ENCODE measurements around the gene TCF3.
"Not testable (repeated sequence)": the region's sequence is repeated elsewhere in the genome, so short reads cannot be mapped to it uniquely, and the experiment has no call there.

Gene TCF3

GRCh38 chr19:1672769-1673644, 20.6 kb upstream of the TCF3 start:
- no peak for DNase-seq (ENCODE audit: low spot score)

DNA sequence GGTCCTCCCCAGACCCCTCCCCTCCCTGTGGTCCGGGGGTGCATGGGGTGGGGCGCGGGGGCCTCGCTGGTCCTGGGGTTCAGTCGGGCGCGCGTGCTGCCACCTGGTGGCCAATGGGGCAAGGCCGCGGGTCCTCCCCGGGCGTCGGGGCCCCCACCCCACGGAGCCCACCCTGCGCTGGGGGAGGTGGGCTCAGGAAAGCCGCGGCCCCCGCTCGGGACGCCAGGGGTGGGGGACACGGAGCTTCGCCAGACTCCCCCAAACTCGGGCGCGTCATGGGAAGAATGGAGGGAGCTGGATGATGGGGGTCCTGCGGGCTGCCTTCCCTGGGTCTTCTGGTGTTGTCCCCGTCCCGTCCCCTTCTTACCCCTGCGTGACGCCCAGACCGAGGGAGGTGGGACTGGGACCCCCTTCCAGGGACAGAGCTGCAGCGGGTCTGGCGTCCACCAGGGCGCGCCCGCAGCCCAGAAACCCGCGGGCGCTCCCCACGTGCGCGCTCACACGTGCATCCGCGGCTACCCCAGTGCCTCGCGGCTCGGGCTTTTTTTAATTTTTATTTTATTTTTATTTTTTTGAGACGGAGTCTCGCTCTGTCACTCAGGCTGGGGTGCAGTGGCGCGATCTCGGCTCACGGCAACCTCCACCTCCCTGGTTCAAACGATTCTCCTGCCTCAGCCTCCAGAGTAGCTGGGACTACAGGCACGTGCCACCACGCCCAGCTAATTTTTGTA, 19.8 kb upstream of the TCF3 start:
- DNase-seq (ENCODE audit: low spot score), result no peak

DNA sequence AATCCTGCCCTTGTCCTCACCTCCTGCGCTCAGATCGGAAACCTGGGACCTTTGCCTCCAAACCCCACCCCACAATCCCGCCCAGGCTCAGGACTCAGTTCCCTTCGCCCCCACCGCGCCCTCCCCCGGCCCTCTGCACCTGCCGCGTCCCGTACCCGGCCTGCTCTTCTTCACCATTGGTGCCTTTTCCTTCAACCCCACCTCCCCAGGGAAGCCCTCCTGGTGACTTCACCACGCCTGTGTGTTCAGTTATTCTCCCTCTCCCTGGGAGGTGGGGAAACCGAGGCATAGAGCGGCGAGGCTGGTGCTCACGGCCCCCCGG, 19.3 kb upstream of the TCF3 start:
- no peak for DNase-seq (ENCODE audit: low spot score)

DNA sequence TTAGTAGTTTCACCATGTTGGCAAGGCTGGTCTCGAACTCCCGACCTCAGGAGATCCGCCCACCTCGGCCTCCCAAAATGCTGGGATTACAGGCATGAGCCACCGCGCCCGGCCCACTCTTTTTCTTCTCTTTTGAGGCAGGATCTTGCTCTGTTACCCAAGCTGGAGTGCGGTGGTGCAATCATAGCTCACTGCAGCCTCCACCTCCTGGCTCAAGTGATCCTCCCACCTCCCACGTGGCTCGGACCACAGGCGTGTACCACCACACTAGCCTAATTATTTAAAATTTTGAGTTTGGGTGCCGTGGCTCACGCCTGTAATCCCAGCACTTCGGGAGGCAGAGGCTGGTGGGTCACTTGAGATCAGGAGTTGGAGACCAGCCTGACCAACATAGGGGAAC, 18.3 kb upstream of the TCF3 start:
- DNase-seq (ENCODE audit: low spot score), result not testable (repeated sequence)

GRCh38 chr19:1668486-1669270, 16.3 kb upstream of the TCF3 start:
- no peak for DNase-seq (ENCODE audit: low spot score)

DNA sequence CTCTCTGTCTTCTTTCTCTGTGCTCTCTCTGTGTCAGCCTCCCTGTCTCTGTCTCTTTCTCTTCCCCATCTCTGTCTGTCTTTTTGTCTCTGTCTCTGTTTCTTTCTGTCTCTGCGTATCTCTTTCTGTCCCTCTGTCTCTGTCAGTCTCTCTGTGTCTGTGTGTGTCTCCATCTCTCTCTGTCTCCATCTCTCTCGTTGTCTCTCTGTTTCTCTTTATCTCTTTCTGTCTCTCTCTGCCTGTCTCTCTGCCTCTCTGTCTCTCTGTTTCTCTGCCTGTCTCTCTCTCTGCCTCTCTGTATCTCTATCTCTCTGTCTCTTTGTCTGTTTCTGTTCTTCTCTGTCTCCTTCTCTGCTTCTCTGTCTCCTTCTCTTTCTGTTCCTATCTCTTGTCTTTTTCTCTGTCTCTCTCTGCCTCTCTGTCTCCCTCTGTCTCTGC, 15.7 kb upstream of the TCF3 start:
- DNase-seq (ENCODE audit: low spot score), result no peak

DNA sequence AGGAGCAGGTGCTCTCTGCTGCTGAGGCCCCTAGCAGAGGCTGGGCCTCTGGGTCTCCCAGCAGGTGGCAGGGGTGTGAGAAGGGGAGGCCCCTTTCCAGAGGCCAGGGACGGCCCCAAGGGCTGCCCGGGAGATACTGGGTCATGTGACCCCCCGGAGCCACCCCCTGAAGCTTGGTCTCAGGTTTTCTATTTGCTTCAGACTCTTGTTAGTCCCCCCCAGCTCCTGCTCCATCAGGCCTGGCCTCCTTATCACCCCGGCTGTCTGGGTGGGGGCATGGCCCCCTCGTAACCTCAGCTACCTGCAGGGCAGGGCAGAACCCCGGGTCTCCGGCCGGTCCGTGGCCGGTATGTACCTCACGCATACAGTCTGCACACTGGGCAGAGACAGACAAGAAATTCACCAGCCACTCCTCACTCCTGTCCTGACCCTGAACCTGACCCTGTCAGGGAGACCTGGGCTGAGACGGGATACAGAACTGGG, 13.2 kb upstream of the TCF3 start:
- no peak for DNase-seq (ENCODE audit: low spot score)

DNA sequence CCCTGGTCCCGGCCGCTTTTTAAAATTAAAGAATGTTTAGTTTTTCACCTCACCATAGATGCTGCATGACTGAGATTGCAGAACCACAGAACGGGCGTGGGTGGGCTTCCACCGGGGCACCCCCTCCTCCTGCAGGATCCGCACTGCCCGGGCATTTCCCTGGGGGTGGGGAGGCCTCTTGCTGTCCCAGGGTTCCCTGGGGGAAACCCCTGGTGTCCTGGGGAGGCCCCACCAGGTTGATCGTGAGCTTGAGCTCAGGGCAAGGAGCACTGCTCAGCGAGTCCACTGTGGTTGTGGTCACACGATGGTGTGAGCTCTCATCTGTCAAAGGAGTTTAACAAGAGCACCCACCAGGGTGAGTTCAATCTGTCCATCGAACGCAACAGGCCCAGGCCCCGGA, 11.4 kb upstream of the TCF3 start:
- DNase-seq (ENCODE audit: low spot score), result no peak

DNA sequence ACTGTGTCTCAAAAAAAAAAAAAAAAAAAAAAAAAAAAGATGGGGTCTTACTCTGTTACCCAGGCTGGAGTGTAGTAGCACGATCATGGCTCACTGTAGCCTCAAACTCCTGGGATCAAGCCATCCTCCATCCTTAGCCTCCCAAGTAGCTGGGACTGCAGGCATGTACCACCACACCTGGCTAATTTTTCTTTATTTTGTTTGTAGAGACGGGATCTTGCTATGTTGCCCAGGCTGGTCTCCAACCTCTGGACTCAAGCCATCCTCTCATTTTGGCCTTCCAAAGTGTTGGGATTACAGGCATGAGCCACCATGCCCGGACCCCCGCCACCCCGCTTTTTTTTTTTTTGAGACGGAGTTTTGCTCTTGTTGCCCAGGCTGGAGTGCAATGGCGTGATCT, 10.8 kb upstream of the TCF3 start:
- DNase-seq (ENCODE audit: low spot score), result not testable (repeated sequence)

GRCh38 chr19:1661995-1662394, 9.6 kb upstream of the TCF3 start:
- DNase-seq (ENCODE audit: low spot score), result no peak

GRCh38 chr19:1659084-1659427, 6.6 kb upstream of the TCF3 start:
- no peak for DNase-seq (ENCODE audit: low spot score)

DNA sequence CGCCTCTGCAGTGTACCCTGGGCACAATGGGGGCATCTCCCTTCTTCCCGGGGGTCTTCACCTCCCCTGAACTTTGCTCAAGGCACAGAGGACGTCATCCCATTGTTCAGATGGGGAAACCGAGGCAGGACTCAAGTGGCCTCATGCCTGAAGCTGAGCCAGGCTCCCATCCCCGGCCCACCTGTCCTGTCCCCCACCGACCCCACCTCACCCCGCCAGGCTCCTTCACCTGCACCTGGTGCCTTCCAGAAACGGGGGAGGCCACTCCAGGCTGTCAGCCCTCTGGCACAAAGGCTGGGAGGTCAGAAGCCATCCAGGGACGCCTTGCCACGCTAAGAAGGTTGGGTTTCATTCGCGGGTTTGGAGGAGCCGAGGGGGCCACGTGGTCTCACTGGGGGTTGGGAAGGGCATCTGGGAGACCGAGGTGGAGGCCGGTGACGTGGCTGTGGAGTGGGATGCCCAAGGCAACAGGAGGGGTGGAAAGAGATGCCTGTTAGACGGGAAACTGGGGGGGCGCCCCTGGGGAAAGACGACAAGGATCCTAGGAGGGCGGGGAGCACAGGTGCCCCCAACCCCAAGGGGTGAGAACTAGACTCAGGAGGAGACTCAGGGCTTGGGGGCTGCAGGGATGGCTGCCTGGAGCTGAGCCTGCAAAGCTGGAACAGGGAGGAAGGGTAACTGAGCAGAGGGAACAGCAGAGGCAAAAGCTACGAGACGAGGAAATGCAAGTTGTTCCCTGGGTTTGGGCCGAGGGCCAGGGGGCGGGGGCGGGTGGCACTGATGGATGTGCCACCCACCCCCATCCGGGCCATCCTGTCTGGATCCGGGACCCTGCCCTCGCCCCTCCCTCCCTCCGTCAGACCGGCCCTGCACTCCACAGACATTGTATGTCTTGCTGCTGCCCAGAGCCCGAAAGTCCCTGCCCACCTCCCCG, 6.0 kb upstream of the TCF3 start:
- no peak for DNase-seq (ENCODE audit: low spot score)

DNA sequence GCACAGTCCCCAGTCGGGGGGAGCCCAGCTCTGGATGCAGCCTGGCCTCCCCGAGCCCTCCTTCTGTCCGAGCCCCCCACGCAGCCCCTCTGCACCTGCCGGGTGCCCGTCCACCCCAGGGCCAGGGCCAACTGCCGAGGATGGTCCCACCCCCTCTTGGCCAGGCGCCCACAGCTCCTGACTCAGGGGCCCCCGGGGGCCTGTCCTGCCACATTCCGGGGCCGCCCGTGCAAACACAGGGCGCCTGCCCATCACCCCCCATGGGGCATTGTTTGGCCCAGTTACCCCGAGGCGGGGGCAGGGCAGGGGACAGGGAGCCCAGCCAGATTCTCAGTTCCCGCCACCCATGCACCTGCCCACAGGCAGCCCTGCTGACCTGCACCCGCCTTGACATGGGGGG, 5.3 kb upstream of the TCF3 start:
- DNase-seq (ENCODE audit: low spot score), result no peak

DNA sequence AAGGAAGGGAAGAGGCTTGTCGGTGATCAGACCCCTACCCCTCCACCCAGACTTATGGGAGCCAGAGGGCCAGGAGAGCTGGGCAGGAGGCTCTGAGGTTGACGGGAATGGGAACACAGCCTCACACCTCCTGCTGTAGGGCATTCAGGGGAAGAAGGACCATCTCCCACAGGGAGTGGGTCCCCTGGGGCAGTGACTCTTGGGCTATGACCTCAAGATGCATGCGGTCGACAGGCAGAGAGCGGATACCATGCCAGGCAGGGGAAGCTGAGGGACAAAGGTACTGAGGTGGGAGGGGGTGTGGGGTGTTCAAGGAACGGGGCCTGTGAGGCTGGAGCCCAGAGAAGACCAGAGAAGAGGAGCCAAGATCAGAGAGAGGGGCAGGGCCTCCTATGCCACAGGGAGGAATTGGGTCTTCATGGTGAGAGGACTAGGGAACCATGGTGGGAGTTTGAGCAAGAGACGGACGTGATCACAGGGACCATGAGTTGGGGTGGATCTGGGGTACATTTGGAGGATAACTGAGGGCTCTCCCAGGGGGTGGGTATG, 4.6 kb upstream of the TCF3 start:
- DNase-seq (ENCODE audit: low spot score), result no peak

- no peak for DNase-seq (ENCODE audit: low spot score)
Measured at GRCh38 chr19:1655987-1656608, 3.7 kb upstream of the TCF3 start.

DNA sequence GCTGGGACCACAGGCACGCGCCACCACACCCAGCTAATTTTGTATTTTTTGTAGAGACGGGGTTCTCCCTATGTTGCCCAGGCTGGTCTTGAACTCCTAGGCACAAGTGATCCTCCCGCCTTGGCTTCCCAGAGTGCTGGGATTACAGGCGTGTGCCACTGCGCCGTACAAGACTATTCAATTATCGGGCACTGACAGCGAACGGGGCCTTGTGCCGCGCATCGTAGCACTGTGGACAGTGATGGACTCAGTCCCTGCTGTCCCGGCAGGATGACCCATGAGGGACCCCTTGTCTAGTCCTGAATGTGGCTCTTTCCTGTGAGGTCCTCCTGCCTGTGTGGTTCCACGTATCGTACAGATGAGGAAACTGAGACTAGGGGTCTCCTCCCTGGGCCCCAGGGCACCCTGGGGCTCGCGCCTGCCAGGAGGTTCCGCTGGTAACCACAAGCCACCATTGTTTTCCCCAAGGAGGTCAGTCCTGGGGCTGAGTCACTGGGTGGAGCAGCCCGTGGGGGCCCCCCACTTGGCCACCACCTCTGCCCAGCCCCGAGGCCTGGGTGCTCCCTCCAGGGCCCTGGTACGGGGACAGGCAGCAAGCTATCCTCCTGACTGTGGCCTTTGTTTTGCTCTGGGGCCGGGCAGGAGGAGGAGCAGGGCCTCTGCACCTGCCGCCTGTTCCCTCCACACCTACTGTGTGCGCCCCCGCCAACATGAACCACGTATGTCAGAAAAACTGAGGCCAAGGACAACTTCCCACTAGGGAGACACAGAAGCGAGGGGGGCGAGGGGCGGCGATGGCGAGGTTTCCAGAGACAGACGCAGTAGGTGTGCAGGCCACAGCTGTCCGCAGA, 2.9 kb upstream of the TCF3 start:
- no peak for DNase-seq (ENCODE audit: low spot score)

DNA sequence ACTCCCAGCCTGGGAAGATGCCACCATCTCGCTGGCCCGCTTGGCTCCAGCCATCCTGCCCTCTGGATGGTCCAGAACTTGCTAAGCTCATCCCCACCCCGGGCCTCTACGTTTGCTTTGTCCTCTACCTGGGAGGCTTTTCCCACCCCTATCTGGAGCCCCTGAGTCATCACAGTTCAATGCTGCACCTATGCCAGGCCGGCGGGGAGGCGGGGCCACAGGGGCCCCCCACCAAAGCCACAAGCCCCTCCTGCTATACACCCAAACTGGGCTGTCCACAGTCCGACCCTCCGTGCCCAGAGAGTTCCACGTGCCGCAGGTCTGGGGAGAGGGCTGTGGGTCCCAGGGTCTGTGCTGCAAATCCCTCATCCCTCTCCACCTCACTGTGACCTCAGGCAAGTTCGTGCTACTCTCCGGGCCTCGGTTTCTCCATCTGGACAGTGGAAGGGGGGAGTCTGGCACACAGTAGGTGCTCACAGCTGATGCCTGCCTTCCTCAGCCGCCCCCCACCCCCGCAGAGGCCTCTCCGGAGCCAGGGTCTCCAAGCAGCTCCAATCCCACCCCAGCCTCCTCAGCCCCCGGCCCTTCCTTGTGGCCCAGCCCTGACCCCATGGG, 1.9 kb upstream of the TCF3 start:
- no peak for DNase-seq (ENCODE audit: low spot score)

- DNase-seq (ENCODE audit: low spot score), result no peak
Measured at GRCh38 chr19:1653300-1653628, 849 bp upstream of the TCF3 start.

GRCh38 chr19:1651568-1652291, 685 bp downstream of the TCF3 start:
- no peak for DNase-seq (ENCODE audit: low spot score)

Measured in Ammon's horn (tissue), 1 donor.